ENCODE results near the gene LRRC17.

DNA sequence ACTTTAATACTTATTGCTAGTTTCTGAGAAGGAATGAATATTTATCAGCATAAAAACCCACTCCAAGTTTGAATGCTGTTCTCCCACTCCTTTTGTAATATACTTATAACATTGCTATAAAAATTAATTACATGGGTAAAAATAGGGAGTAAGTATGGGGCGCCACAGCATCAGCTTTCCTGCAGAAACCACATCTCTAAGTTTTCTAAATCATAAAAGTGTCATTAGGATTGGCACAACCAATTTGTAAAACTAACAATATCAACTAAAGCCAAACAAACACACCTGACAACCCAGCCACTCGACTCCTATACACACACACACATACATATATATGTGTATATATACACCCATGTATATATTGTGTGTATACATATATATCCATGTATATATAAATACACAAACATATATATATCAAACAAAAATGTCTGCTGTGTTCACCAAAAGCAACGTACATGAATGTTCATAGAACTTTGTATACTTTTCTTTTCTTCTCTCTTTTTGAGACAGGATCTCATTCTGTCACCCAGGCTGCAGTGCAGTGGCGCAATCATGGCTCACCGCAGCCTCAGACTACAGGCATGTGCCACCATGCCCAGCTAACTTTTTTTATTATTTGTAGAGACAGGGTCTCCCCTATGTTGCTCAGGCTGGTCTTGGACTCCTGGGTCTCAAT is 14.8 kb upstream of the LRRC17 start:
- TF ChIP-seq, protein P1, sequence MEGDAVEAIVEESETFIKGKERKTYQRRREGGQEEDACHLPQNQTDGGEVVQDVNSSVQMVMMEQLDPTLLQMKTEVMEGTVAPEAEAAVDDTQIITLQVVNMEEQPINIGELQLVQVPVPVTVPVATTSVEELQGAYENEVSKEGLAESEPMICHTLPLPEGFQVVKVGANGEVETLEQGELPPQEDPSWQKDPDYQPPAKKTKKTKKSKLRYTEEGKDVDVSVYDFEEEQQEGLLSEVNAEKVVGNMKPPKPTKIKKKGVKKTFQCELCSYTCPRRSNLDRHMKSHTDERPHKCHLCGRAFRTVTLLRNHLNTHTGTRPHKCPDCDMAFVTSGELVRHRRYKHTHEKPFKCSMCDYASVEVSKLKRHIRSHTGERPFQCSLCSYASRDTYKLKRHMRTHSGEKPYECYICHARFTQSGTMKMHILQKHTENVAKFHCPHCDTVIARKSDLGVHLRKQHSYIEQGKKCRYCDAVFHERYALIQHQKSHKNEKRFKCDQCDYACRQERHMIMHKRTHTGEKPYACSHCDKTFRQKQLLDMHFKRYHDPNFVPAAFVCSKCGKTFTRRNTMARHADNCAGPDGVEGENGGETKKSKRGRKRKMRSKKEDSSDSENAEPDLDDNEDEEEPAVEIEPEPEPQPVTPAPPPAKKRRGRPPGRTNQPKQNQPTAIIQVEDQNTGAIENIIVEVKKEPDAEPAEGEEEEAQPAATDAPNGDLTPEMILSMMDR (IDR thresholded peaks at IDR 0.05) = no peak
- TF ChIP-seq POLR2A (IDR thresholded peaks at IDR 0.05) = no peak

All from adrenal gland (tissue), 5 donors.